Suppressor macrophage treated with lipopolysaccharide for 1 hour (primary cell): ENCODE data around the gene MKRN2.

Source experiments
- DNase-seq, 3 donors: peaks; one replicate each; pipeline ENCODE4 v3.0.0-alpha.2; 2020 to 2022

The MKRN2 gene

DNA sequence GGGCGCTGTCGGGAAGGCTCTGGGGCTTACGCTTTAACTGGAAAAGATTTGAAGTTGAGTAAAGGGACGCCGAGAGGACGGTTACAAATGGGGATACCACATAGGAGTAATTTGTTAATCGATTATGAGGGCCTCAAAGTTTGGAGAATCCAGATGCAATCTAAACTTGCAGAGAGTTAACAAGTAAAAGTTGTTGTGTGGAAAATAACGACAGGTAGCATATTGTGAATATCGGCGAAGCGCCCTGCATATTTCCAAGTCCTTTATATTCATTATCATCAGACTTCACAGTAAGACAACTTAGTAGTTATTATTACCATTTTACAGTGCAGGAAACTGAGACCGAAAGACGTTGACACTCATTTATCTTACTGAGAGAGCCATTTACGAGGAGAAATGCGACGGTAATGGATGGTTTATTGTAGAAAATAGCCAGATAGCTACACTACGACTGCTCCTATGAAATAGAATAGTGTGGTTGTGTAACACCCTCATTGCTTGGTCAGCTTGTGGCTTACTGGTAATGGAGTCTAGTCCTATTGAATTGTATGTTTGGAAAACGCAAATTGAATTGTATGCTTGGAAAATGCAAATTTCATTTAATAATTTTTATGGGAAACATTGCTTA is 700 bp downstream of the MKRN2 start:
- peak in 2 of 3 donors; percentile 57 to 58 for DNase-seq

GRCh38 chr3:12558706-12559105 is 1.8 kb downstream of the MKRN2 start:
- no peak for DNase-seq

GRCh38 chr3:12559520-12559919 is 2.6 kb downstream of the MKRN2 start:
- no peak for DNase-seq

- DNase-seq: peak; percentile 52 to 55 (median 54)
Observed at GRCh38 chr3:12560505-12561190, 3.8 kb downstream of the MKRN2 start.

- no peak for DNase-seq
Observed at GRCh38 chr3:12561397-12561796, 4.5 kb downstream of the MKRN2 start.

GRCh38 chr3:12562451-12562850 is 5.6 kb downstream of the MKRN2 start:
- no peak for DNase-seq

- no peak for DNase-seq
Observed at GRCh38 chr3:12566976-12567375, 10.1 kb downstream of the MKRN2 start.

- DNase-seq: no peak
Observed at GRCh38 chr3:12568747-12569146, 11.9 kb downstream of the MKRN2 start.

DNA sequence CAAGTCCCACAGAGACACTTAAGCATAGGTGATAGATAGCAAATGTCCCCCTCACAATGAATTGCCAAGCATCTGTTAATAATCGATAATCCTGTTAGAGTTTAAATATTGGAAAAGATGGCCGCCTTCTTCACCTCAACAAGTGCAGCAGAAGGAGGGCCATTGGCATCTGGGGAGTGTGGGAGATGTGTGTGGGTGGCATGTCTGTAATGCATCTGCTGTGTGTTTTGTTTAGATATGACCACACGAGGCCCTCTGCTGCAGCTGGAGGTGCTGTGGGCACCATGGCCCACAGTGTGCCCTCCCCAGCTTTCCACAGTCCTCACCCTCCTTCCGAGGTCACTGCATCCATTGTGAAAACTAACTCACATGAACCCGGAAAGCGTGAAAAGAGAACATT is 12.9 kb downstream of the MKRN2 start:
- no peak for DNase-seq

DNA sequence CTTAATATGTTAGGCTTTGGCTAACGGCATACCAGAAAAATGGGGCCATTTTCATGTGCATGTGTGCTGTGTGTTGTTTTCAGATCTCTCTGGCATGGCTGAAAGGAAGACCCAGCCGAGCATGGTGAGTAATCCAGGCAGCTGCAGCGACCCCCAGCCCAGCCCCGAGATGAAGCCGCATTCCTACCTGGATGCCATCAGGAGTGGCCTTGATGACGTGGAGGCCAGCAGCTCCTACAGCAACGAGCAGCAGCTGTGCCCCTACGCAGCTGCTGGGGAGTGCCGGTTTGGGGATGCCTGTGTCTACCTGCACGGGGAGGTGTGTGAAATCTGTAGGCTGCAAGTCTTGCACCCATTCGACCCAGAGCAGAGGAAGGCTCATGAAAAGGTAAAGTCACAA is 15.1 kb downstream of the MKRN2 start:
- no peak for DNase-seq

DNA sequence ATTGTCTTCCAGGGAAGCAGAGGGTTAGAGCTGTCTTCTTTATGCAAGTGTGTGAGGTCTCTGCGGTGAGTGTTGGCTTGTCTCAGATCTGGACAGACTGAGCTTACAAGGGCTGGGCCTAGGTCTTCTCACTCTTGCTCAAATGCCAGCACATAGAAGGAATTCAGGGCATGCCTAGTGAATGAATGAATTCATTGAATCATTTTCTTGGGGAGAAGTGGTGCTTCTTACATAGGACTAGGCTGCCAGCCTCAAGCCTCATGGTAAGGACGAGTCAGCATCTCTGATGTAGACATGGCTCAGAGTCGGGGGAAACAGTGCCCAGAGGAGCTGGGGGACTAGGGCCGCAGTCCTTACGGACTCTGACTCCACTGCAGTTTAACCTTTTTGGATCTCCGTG is 17.2 kb downstream of the MKRN2 start:
- no peak for DNase-seq

DNA sequence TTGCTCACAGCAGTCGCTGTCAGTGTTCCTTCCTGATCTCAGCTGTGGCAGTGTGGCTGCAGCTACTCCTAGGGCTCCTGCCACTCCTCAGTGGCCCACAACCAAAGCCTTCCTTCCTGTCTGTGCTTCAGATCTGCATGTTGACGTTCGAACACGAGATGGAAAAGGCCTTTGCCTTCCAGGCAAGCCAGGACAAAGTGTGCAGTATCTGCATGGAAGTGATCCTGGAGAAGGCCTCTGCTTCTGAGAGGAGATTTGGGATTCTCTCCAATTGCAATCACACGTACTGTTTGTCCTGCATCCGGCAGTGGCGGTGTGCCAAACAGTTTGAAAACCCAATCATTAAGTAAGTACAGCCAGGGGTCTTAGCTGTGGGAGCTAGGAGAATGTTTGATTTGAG is 17.8 kb downstream of the MKRN2 start:
- DNase-seq: no peak

GRCh38 chr3:12577379-12577778 is 20.5 kb downstream of the MKRN2 start:
- no peak for DNase-seq

DNA sequence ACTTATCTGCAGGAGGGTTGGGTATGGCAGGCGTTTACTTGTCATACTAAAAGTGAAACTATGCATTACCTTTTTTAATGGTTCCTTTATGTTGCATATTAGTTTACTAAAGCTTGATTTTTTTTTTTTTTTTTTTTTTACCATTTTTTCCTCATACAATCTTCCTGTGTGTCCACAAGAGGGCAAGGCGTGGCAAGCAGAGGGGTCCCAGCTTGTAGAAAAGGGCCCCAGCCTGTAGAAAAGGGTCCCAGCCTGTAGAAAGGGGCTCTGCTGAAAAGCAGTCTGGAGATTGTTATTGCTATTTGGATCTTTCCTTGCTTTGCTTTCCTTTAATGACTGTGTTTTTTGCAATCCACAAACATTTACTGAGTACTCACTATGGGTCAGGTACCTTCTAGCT is 21.9 kb downstream of the MKRN2 start:
- no peak for DNase-seq

DNA sequence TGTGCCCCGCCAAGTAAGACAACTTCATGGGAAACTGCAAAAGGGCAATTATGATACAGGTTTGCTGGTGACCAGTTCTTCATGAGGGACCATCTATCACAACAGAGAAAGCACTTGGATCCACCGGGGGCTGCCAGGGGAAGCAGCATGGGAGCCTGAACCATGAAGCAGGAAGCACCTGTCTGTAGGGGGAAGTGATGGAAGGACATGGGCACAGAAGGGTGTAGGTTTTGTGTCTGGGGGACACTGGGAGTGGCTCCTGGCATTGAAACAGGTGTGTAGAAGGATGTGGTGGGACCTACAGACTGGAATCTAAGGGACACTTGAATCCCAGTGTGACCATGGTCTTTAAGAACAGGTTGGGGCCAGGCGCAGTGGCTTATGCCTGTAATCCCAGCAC is 22.6 kb downstream of the MKRN2 start:
- no peak for DNase-seq

DNA sequence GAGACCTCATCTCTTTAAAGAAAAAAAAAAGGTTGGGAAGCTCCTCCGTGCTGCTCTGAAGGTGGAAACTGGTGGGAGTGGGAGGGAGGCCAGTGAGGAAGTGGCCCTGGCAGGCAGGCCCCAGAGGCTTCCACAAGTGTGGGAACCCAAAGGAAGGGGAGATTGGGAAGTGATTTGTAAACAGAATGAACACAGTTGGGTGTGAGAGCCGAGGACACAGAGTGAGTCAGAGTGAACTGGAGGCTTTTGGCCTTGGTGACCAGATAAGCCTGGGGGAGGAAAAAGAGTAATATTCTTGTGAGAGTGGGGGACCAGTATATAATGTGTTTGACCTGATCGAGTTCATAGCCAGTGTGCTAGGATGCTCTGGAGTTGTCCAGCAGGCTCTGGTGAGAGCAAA is 23.0 kb downstream of the MKRN2 start:
- DNase-seq: peak; percentile 71 to 79 (median 77)

GRCh38 chr3:12582730-12583129 is 25.8 kb downstream of the MKRN2 start:
- DNase-seq: no peak

GRCh38 chr3:12583280-12583679 is 26.4 kb downstream of the MKRN2 start:
- no peak for DNase-seq

DNA sequence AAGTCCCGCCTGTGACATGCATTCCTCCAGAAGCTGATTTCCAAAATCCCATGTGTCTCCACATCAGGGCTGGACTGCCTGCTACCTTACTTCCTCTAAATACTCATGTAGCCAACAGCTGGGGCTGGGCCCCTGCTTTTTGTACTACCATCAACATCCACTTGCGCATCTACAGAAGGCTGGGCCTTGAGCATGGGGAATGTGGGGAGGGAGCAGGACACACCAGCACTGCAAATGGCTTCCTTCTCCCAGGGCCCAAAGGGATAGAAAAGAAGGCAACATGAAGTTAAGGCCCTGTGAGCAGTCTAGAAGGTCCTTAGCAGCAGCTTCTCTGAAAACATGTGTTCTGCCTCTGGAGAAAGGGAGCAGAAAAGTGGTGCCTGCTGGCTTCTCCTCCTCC is 27.2 kb downstream of the MKRN2 start:
- DNase-seq: no peak

- no peak for DNase-seq
Observed at GRCh38 chr3:12585181-12585580, 28.3 kb downstream of the MKRN2 start.

DNA sequence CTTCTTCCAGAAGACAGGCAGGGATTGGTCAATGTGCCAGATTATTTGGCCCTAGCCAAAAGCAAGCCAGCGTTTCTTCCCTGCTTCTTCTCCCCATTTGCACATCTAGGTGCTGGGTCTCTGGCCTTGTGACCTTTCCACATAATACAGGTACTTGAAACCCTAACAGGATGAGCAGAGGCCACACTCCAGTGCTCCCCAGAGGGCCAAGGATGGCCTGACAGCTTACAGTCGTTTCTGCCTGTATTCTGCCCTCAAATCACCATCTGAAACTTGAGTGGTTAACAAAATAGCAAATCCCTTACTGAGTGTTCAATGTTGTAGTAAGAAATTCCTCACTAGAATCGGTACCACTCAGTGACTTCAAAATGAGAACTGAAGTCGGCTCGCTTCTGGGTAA is 29.1 kb downstream of the MKRN2 start:
- DNase-seq: no peak

DNA sequence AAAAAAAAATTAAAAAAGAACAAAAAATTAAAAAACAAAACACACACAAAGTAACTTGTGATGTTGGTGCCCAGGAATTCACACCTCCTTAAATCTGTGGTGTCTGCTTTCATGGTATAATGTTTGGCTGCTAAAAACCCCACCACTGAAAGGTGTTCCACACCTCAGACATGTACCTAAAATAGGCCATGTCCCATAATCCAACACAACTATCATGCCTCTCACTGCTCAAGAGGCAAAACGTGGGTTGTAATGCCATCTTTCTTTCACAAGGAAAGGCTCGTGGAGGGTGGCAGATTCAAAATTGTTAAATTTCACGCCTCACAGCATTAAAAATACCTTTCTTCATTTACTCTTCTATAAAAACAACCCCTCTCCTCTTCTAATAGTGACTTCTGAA is 29.5 kb downstream of the MKRN2 start:
- DNase-seq: no peak

DNA sequence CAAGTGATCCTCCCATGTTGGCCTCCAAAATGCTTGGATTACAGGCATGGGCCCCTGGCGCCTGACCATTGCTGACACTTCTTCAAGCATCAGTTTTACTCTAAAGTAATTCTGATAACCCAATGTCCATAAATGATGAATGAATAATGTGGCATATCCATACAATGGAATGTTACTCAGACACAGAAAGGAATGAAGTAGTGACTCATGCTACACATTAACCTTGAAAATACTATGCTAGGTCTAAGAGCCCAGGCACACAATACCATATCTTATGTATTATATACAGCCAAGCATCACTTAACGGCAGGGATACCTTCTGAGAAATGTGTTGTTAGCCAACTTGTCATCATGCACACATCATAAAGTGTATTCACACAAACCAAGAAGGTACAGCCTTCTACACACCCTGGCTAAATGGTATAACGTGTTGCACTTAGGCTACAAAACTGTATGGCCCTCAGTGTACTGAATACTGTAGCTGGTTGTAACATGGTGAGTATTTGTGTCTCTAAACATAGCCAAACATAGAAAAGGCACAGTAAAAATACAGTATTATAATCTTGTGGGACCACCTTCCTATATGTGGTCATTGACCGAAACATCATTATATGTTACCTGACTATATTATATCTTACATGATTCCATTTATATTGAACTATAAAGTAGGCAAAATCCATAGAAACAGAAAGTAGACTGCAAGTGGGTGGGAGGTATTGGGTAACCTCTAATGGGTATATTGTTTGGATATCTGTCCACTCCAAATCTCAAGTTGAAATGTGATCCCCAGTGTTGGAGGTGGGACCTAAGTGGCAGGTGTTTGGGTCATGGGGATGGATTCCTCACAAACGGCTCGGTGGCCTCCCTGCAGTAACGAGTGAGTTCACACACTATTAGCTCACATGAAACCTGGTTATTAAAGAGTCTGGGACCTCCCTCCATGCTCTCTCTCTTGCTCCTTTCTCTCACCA is 31.4 kb downstream of the MKRN2 start:
- DNase-seq: no peak

DNA sequence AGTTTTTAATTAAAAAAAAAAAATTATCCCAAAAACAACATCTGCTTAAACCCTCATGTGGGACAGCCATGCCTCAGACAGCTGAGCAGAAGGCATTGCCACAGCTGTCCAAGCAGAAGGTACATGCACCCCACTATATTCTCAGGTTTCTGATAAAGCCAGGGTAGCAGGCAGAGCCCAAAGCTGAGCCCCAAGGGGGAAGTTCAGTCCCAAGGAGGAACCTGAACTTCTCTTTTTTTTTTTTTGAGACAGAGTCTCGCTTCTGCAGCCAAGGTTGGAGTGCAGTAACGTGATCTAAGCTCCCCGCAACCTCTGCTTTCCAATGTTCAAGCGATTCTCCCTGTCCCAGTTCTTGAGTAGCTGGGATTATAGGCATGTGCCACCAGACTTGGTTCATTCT is 33.2 kb downstream of the MKRN2 start:
- peak; percentile 58 to 62 (median 59) for DNase-seq
